Measurements from ENCODE around the gene SIRPB2.

- TF ChIP-seq NR2C2 (IDR thresholded peaks at IDR 0.05; ENCODE audit: borderline replicate concordance, control insufficient read depth, insufficient read length, low read depth) (no peak), RAD51 (IDR thresholded peaks at IDR 0.05) (no peak), CTCF (IDR thresholded peaks at IDR 0.05 in 2 of 3, conservative IDR thresholded peaks at IDR 0.05 in 1 of 3; ENCODE audit: control insufficient read depth in 2 of 3, extremely low read depth in 1 of 3, insufficient read depth in 1 of 3, low read depth in 3 of 3, low read length in 3 of 3) (no peak), ZBED1 (IDR thresholded peaks at IDR 0.05; ENCODE audit: borderline replicate concordance) (no peak), POLR2AphosphoS5 (IDR thresholded peaks at IDR 0.05; ENCODE audit: low read length) (no peak), CBFB (IDR thresholded peaks at IDR 0.05; ENCODE audit: low read depth) (no peak), TCF12 (IDR thresholded peaks at IDR 0.05; ENCODE audit: low read depth, low read length) (no peak), EP300 (IDR thresholded peaks at IDR 0.05; ENCODE audit: borderline replicate concordance in 1 of 2, control insufficient read depth in 1 of 2, low read depth in 2 of 2, low read length in 2 of 2) (no peak), NFIC (IDR thresholded peaks at IDR 0.05; ENCODE audit: low read depth, low read length) (no peak), SREBF2 (IDR thresholded peaks at IDR 0.05; ENCODE audit: low read length) (no peak), NR2C1 (IDR thresholded peaks at IDR 0.05) (no peak), POLR2A (IDR thresholded peaks at IDR 0.05; ENCODE audit: low read depth, low read length) (no peak)
- TF ChIP-seq, protein P1, sequence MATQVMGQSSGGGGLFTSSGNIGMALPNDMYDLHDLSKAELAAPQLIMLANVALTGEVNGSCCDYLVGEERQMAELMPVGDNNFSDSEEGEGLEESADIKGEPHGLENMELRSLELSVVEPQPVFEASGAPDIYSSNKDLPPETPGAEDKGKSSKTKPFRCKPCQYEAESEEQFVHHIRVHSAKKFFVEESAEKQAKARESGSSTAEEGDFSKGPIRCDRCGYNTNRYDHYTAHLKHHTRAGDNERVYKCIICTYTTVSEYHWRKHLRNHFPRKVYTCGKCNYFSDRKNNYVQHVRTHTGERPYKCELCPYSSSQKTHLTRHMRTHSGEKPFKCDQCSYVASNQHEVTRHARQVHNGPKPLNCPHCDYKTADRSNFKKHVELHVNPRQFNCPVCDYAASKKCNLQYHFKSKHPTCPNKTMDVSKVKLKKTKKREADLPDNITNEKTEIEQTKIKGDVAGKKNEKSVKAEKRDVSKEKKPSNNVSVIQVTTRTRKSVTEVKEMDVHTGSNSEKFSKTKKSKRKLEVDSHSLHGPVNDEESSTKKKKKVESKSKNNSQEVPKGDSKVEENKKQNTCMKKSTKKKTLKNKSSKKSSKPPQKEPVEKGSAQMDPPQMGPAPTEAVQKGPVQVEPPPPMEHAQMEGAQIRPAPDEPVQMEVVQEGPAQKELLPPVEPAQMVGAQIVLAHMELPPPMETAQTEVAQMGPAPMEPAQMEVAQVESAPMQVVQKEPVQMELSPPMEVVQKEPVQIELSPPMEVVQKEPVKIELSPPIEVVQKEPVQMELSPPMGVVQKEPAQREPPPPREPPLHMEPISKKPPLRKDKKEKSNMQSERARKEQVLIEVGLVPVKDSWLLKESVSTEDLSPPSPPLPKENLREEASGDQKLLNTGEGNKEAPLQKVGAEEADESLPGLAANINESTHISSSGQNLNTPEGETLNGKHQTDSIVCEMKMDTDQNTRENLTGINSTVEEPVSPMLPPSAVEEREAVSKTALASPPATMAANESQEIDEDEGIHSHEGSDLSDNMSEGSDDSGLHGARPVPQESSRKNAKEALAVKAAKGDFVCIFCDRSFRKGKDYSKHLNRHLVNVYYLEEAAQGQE (IDR thresholded peaks at IDR 0.05; ENCODE audit: low read depth, low read length) = no peak
Observed at GRCh38 chr20:1505361-1505760, 14.1 kb upstream of the SIRPB2 start.

All from GM12878 (cell line).